AG04450 (cell line): ENCODE results near the gene ADRA2B. TPM values are rescaled to one million over a fixed set of nuclear protein-coding genes. Genes with fewer than 3 reads are reported as not detected.
"Not testable (repeated sequence)": the region's sequence is repeated elsewhere in the genome, so short reads cannot be mapped to it uniquely, and the experiment has no call there.

Experiments
- CTCF ChIA-PET: fragments of 300-600, 350-600 bp; formaldehyde crosslinking; extraction: SDS; loops from one replicate; lab custom pipeline; 2022; ENCODE audit warnings: antibody characterized with exemption, inconsistent platforms; lab: Charles Lee
- POLR2A ChIA-PET: fragments of 350-600 bp; formaldehyde crosslinking; extraction: SDS; loops from one replicate; lab custom pipeline; 2021; ENCODE audit warnings: antibody characterized with exemption, inconsistent platforms; lab: Yijun Ruan, JAX
- DNase-seq: peaks from one replicate; pipeline ENCODE4 v3.0.0-alpha.2; 2011; ENCODE audit warnings: low read depth, low spot score
- H3K27ac ChIP-seq: one replicate; pipeline ENCODE4 v1.5.1; 2012; ENCODE audit warnings: low read depth, low read length, control low read depth
- H3K27me3 ChIP-seq: one replicate; pipeline ENCODE4 v1.6.0; 2012; ENCODE audit warnings: low read length; ENCODE audit not compliant: control insufficient read depth, insufficient read depth
- H3K4me3 ChIP-seq: 2 replicates; pipeline ENCODE4 v1.5.1; 2011; ENCODE audit warnings: mild to moderate bottlenecking, low read depth, low read length, control low read depth
- H3K9me3 ChIP-seq: 2 replicates; pipeline ENCODE4 v1.5.1; 2012; ENCODE audit warnings: low read length; ENCODE audit not compliant: control insufficient read depth, insufficient read depth
- CTCF ChIP-seq: IDR thresholded peaks from 2 replicates; pipeline ENCODE4 v1.5.1; 2011; ENCODE audit warnings: low read depth, low read length, control low read depth, inconsistent platforms
- polyA plus RNA-seq: library from polyadenylated mRNA; depleted of rRNA; stranded (reverse); fragments of >200 nt; gene quantifications from 2 replicates; pipeline ENCODE4 v1.2.3, GENCODE V29; 2011

ADRA2B gene
- polyA plus RNA-seq, 1 experiment, result not detected

GRCh38 chr2:96075199-96075771 is 41.1 kb downstream of the ADRA2B start:
- no peak for DNase-seq
- POLR2A ChIA-PET, result no interaction called here
- Histone ChIP-seq H3K4me3 (no peak overlapping the region), H3K27me3 (peaks cover 39% of the 10 kb centered on the region), H3K27ac (no peak overlapping the region), H3K9me3 (no peaks in the 10 kb centered on the region)
- no peak for TF ChIP-seq CTCF
- CTCF ChIA-PET, result interaction anchor here (0.6 to 2.6 kb wide), 4 partner anchors 42 to 192 kb away, joined by 3 to 7 read pairs (median 4); partner anchors contain the start of gene ADRA2B

GRCh38 chr2:96074156-96074555 is 42.2 kb downstream of the ADRA2B start:
- no peak for TF ChIP-seq CTCF
- H3K27me3 ChIP-seq, result peaks cover 39% of the 10 kb centered on the region
- POLR2A ChIA-PET, result no interaction called here
- no peaks in the 10 kb centered on the region for H3K9me3 ChIP-seq
- H3K27ac ChIP-seq, result no peak overlapping the region
- CTCF ChIA-PET, result interaction anchor here (0.6 to 2.6 kb wide), 4 partner anchors 38 to 193 kb away, joined by 3 to 7 read pairs (median 4); partner anchors contain the start of gene ADRA2B
- no peak overlapping the region for H3K4me3 ChIP-seq
- no peak for DNase-seq

- ChIA-PET POLR2A (no interaction called here), CTCF (interaction anchor here (0.6 to 2.6 kb wide), 2 partner anchors 44 to 65 kb away, joined by 3 to 7 read pairs; partner anchors contain the start of gene ADRA2B)
- no peak for TF ChIP-seq CTCF
- DNase-seq, result no peak
- no peak overlapping the region for H3K27ac ChIP-seq
- H3K4me3 ChIP-seq, result no peak overlapping the region
- H3K27me3 ChIP-seq, result peaks cover 39% of the 10 kb centered on the region
- H3K9me3 ChIP-seq, result no peaks in the 10 kb centered on the region
Measured at GRCh38 chr2:96073170-96073775, 43.1 kb downstream of the ADRA2B start.

- POLR2A ChIA-PET, result no interaction called here
- CTCF ChIA-PET, result no interaction called here
- TF ChIP-seq CTCF, result no peak
Measured at GRCh38 chr2:96072746-96073145, 43.6 kb downstream of the ADRA2B start.

GRCh38 chr2:96071977-96072491 is 44.3 kb downstream of the ADRA2B start:
- CTCF ChIA-PET, result not testable (repeated sequence)

More at GRCh38 chr2:96072746-96073145, 43.6 kb downstream of the ADRA2B start:
- Histone ChIP-seq H3K27ac (no peak overlapping the region), H3K27me3 (peaks cover 39% of the 10 kb centered on the region), H3K9me3 (no peaks in the 10 kb centered on the region), H3K4me3 (no peak overlapping the region)
- DNase-seq, result no peak

GRCh38 chr2:96071087-96071976 is 45.0 kb downstream of the ADRA2B start:
- H3K27me3 ChIP-seq, result peaks cover 32% of the 10 kb centered on the region
- POLR2A ChIA-PET, CTCF ChIA-PET, DNase-seq, H3K4me3 ChIP-seq, H3K9me3 ChIP-seq, H3K27ac ChIP-seq: not testable (repeated sequence)

More at GRCh38 chr2:96071977-96072491, 44.3 kb downstream of the ADRA2B start:
- POLR2A ChIA-PET, H3K27ac ChIP-seq, H3K9me3 ChIP-seq, DNase-seq, H3K4me3 ChIP-seq: not testable (repeated sequence)
- peaks cover 37% of the 10 kb centered on the region for H3K27me3 ChIP-seq

- H3K9me3 ChIP-seq, POLR2A ChIA-PET, H3K4me3 ChIP-seq, DNase-seq, H3K27ac ChIP-seq, CTCF ChIA-PET: not testable (repeated sequence)
- H3K27me3 ChIP-seq, result peaks cover 33% of the 10 kb centered on the region
Measured at GRCh38 chr2:96070351-96070750, 46.0 kb downstream of the ADRA2B start.
